GM18951 (cell line): ENCODE results near the gene CAMK1G.

Experiments used
- POLR2A ChIP-seq: IDR thresholded peaks from 4 replicates; pipeline ENCODE4 v1.6.1; 2011; ENCODE audit warnings: mild to moderate bottlenecking; ENCODE audit not compliant: insufficient read length, insufficient read depth; ENCODE audit errors: extremely low read depth
- in situ Hi-C: fragments of 300-500 bp; cut with MboI; formaldehyde crosslinking; loops from one replicate; pipeline ENCODE4 v1.12.0; 2022; ENCODE audit warnings: low sequenced_read_pairs, mixed read lengths, inconsistent platforms; ENCODE audit not compliant: unreplicated experiment

The CAMK1G gene

GRCh38 chr1:209634005-209634737 is 50.7 kb downstream of the CAMK1G start:
- no peak for TF ChIP-seq POLR2A
- in situ Hi-C loops: no loop called here

- in situ Hi-C loops: no loop called here
- TF ChIP-seq POLR2A: no peak
Observed at GRCh38 chr1:209635850-209636249, 52.3 kb downstream of the CAMK1G start.

- in situ Hi-C loops: no loop called here
- TF ChIP-seq POLR2A: no peak
Observed at GRCh38 chr1:209641832-209642172, 58.3 kb downstream of the CAMK1G start.

- in situ Hi-C loops: no loop called here
- TF ChIP-seq POLR2A: no peak
Observed at GRCh38 chr1:209642816-209643215, 59.3 kb downstream of the CAMK1G start.

- in situ Hi-C loops: no loop called here
- no peak for TF ChIP-seq POLR2A
Observed at GRCh38 chr1:209643285-209644020, 59.9 kb downstream of the CAMK1G start.

GRCh38 chr1:209645574-209646452 is 62.3 kb downstream of the CAMK1G start:
- TF ChIP-seq POLR2A: no peak
- in situ Hi-C loops: no loop called here

GRCh38 chr1:209646558-209646957 is 63.0 kb downstream of the CAMK1G start:
- no peak for TF ChIP-seq POLR2A
- in situ Hi-C loops: no loop called here

- in situ Hi-C loops: no loop called here
- TF ChIP-seq POLR2A: no peak
Observed at GRCh38 chr1:209647156-209647555, 63.6 kb downstream of the CAMK1G start.

- in situ Hi-C loops: no loop called here
- TF ChIP-seq POLR2A: no peak
Observed at GRCh38 chr1:209648346-209648745, 64.8 kb downstream of the CAMK1G start.

GRCh38 chr1:209648931-209649776 is 65.6 kb downstream of the CAMK1G start:
- in situ Hi-C loops: no loop called here
- no peak for TF ChIP-seq POLR2A

- in situ Hi-C loops: no loop called here
Observed at GRCh38 chr1:209650454-209650853, 66.9 kb downstream of the CAMK1G start.

GRCh38 chr1:209651138-209651587 is 67.6 kb downstream of the CAMK1G start:
- in situ Hi-C loops: no loop called here
- TF ChIP-seq POLR2A: no peak

More at GRCh38 chr1:209650454-209650853, 66.9 kb downstream of the CAMK1G start:
- TF ChIP-seq POLR2A: no peak
